Large intestine (tissue), 3 donors: ENCODE measurements around the gene FIS1. TPM values are rescaled to one million over a fixed set of nuclear protein-coding genes. Genes with fewer than 3 reads are reported as not detected.
A peak's percentile ranks its signal among the peaks of the same experiment; 100 is the strongest.
"Not testable (repeated sequence)": the region's sequence is repeated elsewhere in the genome, so short reads cannot be mapped to it uniquely, and the experiment has no call there.

Source experiments
- DNase-seq, 2 donors: peaks; one replicate each; pipeline versions ENCODE4 v3.0.0 to v3.0.0-alpha.2; 2013
- H3K27ac ChIP-seq: one replicate; pipeline ENCODE4 v1.5.1; 2013; ENCODE audit warnings: low read length
- H3K27me3 ChIP-seq: 2 replicates; pipeline ENCODE4 v1.6.1; 2013; ENCODE audit warnings: low read length; ENCODE audit not compliant: control insufficient read depth, insufficient read depth
- H3K36me3 ChIP-seq: 2 replicates; pipeline ENCODE4 v1.6.1; 2013; ENCODE audit warnings: low read length; ENCODE audit not compliant: control insufficient read depth, insufficient read depth
- H3K4me1 ChIP-seq: one replicate; pipeline ENCODE4 v1.6.1; 2013; ENCODE audit warnings: low read length; ENCODE audit not compliant: control insufficient read depth, insufficient read depth
- H3K4me3 ChIP-seq: one replicate; pipeline ENCODE4 v1.5.1; 2013; ENCODE audit warnings: low read length
- H3K9me3 ChIP-seq: one replicate; pipeline ENCODE4 v1.6.1; 2013; ENCODE audit warnings: mild to moderate bottlenecking, low read depth, low read length, moderate library complexity; ENCODE audit not compliant: control insufficient read depth
- WGBS: methylation state at CpG from one replicate; pipeline ENCODE4 v1.1.5; 2013; ENCODE audit warnings: low lambda C conversion rate; ENCODE audit not compliant: insufficient coverage; 5-methylcytosine and 5-hydroxymethylcytosine counted together
- polyA plus RNA-seq: library from polyadenylated mRNA; unstranded; fragments of 120-200 nt; gene quantifications from one replicate; pipeline ENCODE4 v1.2.1, GENCODE V29; 2013

The FIS1 gene
- polyA plus RNA-seq, 1 donor: 142 TPM

GRCh38 chr7:101258243-101258731 is 13.4 kb upstream of the FIS1 start:
- Histone ChIP-seq H3K9me3 (no peaks in the 10 kb centered on the region), H3K4me1 (no peaks in the 10 kb centered on the region), H3K27me3 (no peaks in the 10 kb centered on the region), H3K27ac (no peak overlapping the region), H3K4me3 (no peak overlapping the region), H3K36me3 (no peaks in the 10 kb centered on the region)
- no CpG with 5 or more reads among the region's 7 CpGs for WGBS
- DNase-seq: no peak

- Histone ChIP-seq H3K27me3 (no peaks in the 10 kb centered on the region), H3K4me1 (peaks cover 5% of the 10 kb centered on the region), H3K4me3 (no peak overlapping the region), H3K27ac (no peak overlapping the region), H3K9me3 (no peaks in the 10 kb centered on the region), H3K36me3 (no peaks in the 10 kb centered on the region)
- DNase-seq: no peak
- no CpG with 5 or more reads among the region's 4 CpGs for WGBS
Observed at GRCh38 chr7:101255796-101256195, 10.9 kb upstream of the FIS1 start.

- not testable (repeated sequence) for H3K4me3 ChIP-seq, H3K27ac ChIP-seq, H3K9me3 ChIP-seq, DNase-seq, H3K27me3 ChIP-seq, H3K36me3 ChIP-seq
- no CpG with 5 or more reads among the region's 5 CpGs for WGBS
- H3K4me1 ChIP-seq: peaks cover 10% of the 10 kb centered on the region
Observed at GRCh38 chr7:101253199-101253598, 8.3 kb upstream of the FIS1 start.

- DNase-seq: peak; percentile 98 to 100
- H3K4me1 ChIP-seq: peaks cover 10% of the 10 kb centered on the region
- peaks cover 11% of the 10 kb centered on the region for H3K36me3 ChIP-seq
- H3K4me3 ChIP-seq: peak overlapping the region; percentile 82
- H3K27ac ChIP-seq: peak overlapping the region; percentile 87
- 0% methylated on average over 4 of the region's 55 CpGs for WGBS
- no peaks in the 10 kb centered on the region for H3K9me3 ChIP-seq
- H3K27me3 ChIP-seq: no peaks in the 10 kb centered on the region
Observed at GRCh38 chr7:101251871-101252659, 7.2 kb upstream of the FIS1 start.

- Histone ChIP-seq H3K4me3 (no peak overlapping the region), H3K27me3 (no peaks in the 10 kb centered on the region), H3K4me1 (peaks cover 13% of the 10 kb centered on the region), H3K27ac (no peak overlapping the region), H3K36me3 (peaks cover 11% of the 10 kb centered on the region), H3K9me3 (no peaks in the 10 kb centered on the region)
- DNase-seq: no peak
- 100% methylated on average over 1 of the region's 3 CpGs for WGBS
Observed at GRCh38 chr7:101250324-101250723, 5.4 kb upstream of the FIS1 start.

GRCh38 chr7:101248276-101248675 is 3.4 kb upstream of the FIS1 start:
- Histone ChIP-seq H3K4me3 (no peak overlapping the region), H3K27me3 (no peaks in the 10 kb centered on the region), H3K36me3 (peaks cover 15% of the 10 kb centered on the region), H3K4me1 (peaks cover 22% of the 10 kb centered on the region), H3K9me3 (no peaks in the 10 kb centered on the region), H3K27ac (no peak overlapping the region)
- no CpG with 5 or more reads among the region's 5 CpGs for WGBS
- DNase-seq: no peak

GRCh38 chr7:101245147-101245668 is 327 bp upstream of the FIS1 start:
- Histone ChIP-seq H3K36me3 (peaks cover 23% of the 10 kb centered on the region), H3K4me1 (peaks cover 21% of the 10 kb centered on the region), H3K4me3 (peak overlapping the region; percentile 91), H3K27ac (peak overlapping the region; percentile 98), H3K27me3 (no peaks in the 10 kb centered on the region), H3K9me3 (no peaks in the 10 kb centered on the region)
- no CpG with 5 or more reads among the region's 32 CpGs for WGBS
- no peak for DNase-seq

GRCh38 chr7:101243646-101244374 is 1.1 kb downstream of the FIS1 start:
- H3K4me3 ChIP-seq: peak overlapping the region; percentile 91
- DNase-seq: no peak
- H3K27ac ChIP-seq: peak overlapping the region; percentile 98
- H3K36me3 ChIP-seq: peaks cover 30% of the 10 kb centered on the region
- H3K9me3 ChIP-seq: no peaks in the 10 kb centered on the region
- no peaks in the 10 kb centered on the region for H3K27me3 ChIP-seq
- peaks cover 35% of the 10 kb centered on the region for H3K4me1 ChIP-seq
- no CpG with 5 or more reads among the region's 28 CpGs for WGBS

GRCh38 chr7:101241443-101242349 is 3.2 kb downstream of the FIS1 start:
- no CpG with 5 or more reads among the region's 16 CpGs for WGBS
- Histone ChIP-seq H3K9me3 (no peaks in the 10 kb centered on the region), H3K27ac (no peak overlapping the region), H3K4me3 (no peak overlapping the region), H3K4me1 (peaks cover 55% of the 10 kb centered on the region), H3K36me3 (peaks cover 29% of the 10 kb centered on the region), H3K27me3 (no peaks in the 10 kb centered on the region)
- no peak for DNase-seq

- whole genome bisulfite sequencing: no CpG with 5 or more reads among the region's 12 CpGs
- peaks cover 62% of the 10 kb centered on the region for H3K4me1 ChIP-seq
- no peaks in the 10 kb centered on the region for H3K27me3 ChIP-seq
- H3K36me3 ChIP-seq: peaks cover 32% of the 10 kb centered on the region
- DNase-seq: no peak
- peak overlapping the region; percentile 46 for H3K27ac ChIP-seq
- H3K4me3 ChIP-seq: no peak overlapping the region
- no peaks in the 10 kb centered on the region for H3K9me3 ChIP-seq
Observed at GRCh38 chr7:101241015-101241363, 3.9 kb downstream of the FIS1 start.
